T-cell (primary cell): ENCODE measurements around the gene CCDC51. TPM values are rescaled to one million over a fixed set of nuclear protein-coding genes. Genes with fewer than 3 reads are reported as not detected.

Experiments used
- ATAC-seq, 4 experiments: fragments of 200-7000 bp in 3 of 4; fragments of 150-1000 bp in 1 of 4; cut with Tn5 transposase; replicated peaks in 1 of 4; 1 replicate in 3 of 4; 2 replicates in 1 of 4; pipeline ENCODE4 v1.10.0; 2021; ENCODE audit warnings: moderate library complexity in 3 of 4, mild to moderate bottlenecking in 2 of 4, moderate number of reproducible peaks in 1 of 4
- CTCF ChIA-PET, 2 donors: fragments of 300-600 bp; sonication (Branson Sonifier 250); formaldehyde crosslinking; loops; one replicate each; lab custom pipeline; 2022; ENCODE audit warnings: antibody characterized with exemption in 2 of 2; lab: Charles Lee
- POLR2A ChIA-PET, 2 donors: fragments of 300-600 bp; sonication (Branson Sonifier 250); formaldehyde crosslinking; loops; one replicate each; lab custom pipeline; 2022; ENCODE audit warnings: antibody characterized with exemption in 2 of 2; lab: Charles Lee
- DNase-seq, 35 experiments: peaks; one replicate each; pipeline versions ENCODE4 v3.0.0 to v3.0.0-alpha.2; 2013 to 2023
- H3K27ac ChIP-seq: one replicate; pipeline ENCODE4 v1.5.1; 2013; ENCODE audit warnings: low read length
- H3K27me3 ChIP-seq, 2 experiments: replicated peaks in 1 of 2; 1 replicate in 1 of 2; 2 replicates in 1 of 2; pipeline versions ENCODE4 v1.6.1 to v1.7.0; 2013; ENCODE audit warnings: low read length in 1 of 2, mixed read lengths in 1 of 2; ENCODE audit not compliant: control insufficient read depth in 2 of 2, insufficient read depth in 2 of 2; ENCODE audit errors: extremely low read depth in 1 of 2
- H3K36me3 ChIP-seq, 2 donors: 1 replicate in 1 of 2; 2 replicates in 1 of 2; pipeline versions ENCODE4 v1.6.1 to v1.7.0; 2013; ENCODE audit warnings: low read length in 1 of 2; ENCODE audit not compliant: control insufficient read depth in 2 of 2, insufficient read depth in 1 of 2; ENCODE audit errors: extremely low read depth in 1 of 2
- H3K4me1 ChIP-seq, 2 experiments: 1 replicate in 1 of 2; 2 replicates in 1 of 2; pipeline versions ENCODE4 v1.6.1 to v1.7.0; 2013; ENCODE audit warnings: low read length in 2 of 2, mixed read lengths in 1 of 2; ENCODE audit not compliant: insufficient read depth in 2 of 2, control insufficient read depth in 1 of 2; ENCODE audit errors: extremely low read depth in 1 of 2
- H3K4me3 ChIP-seq, 2 donors: 1 replicate in 1 of 2; 2 replicates in 1 of 2; pipeline versions ENCODE4 v1.5.1 to v1.7.0; 2013; ENCODE audit warnings: mild to moderate bottlenecking in 2 of 2, low read length in 1 of 2, moderate library complexity in 1 of 2; ENCODE audit not compliant: control insufficient read depth in 1 of 2; ENCODE audit errors: extremely low read depth in 1 of 2
- H3K9me3 ChIP-seq: 2 replicates; pipeline ENCODE4 v1.7.0; 2013
- H3K27ac Mint-ChIP-seq, 2 donors: one replicate each; pipeline ENCODE4 v1.8.0; 2020 to 2021; ENCODE audit warnings: mild to moderate bottlenecking in 2 of 2, mixed read lengths in 2 of 2
- H3K27me3 Mint-ChIP-seq, 2 donors: one replicate each; pipeline ENCODE4 v1.8.0; 2021 to 2022; ENCODE audit warnings: mixed read lengths in 2 of 2
- H3K36me3 Mint-ChIP-seq: one replicate; pipeline ENCODE4 v1.8.0; 2021; ENCODE audit warnings: mixed read lengths
- H3K4me1 Mint-ChIP-seq, 3 donors: one replicate each; pipeline ENCODE4 v1.8.0; 2020 to 2022; ENCODE audit warnings: mixed read lengths in 3 of 3, mild to moderate bottlenecking in 1 of 3
- H3K4me3 Mint-ChIP-seq, 3 donors: one replicate each; pipeline ENCODE4 v1.8.0; 2020 to 2022; ENCODE audit warnings: mild to moderate bottlenecking in 3 of 3, mixed read lengths in 3 of 3, moderate library complexity in 3 of 3
- H3K9me3 Mint-ChIP-seq, 3 donors: one replicate each; pipeline ENCODE4 v1.8.0; 2020 to 2022; ENCODE audit warnings: mixed read lengths in 3 of 3
- WGBS: methylation state at CpG from one replicate; pipeline ENCODE4 v1.1.5; 2013; ENCODE audit warnings: missing lambda C conversion rate; ENCODE audit not compliant: insufficient coverage; 5-methylcytosine and 5-hydroxymethylcytosine counted together
- total RNA-seq, 35 experiments: library from RNA in 6 of 35; stranded (reverse) in 6 of 35; fragments of 120-200 nt in 1 of 35; gene quantifications; one replicate each; pipeline versions ENCODE4 v1.2.1 to v1.2.4 and lab custom pipeline; 2013 to 2026

Gene CCDC51
- total RNA-seq, 5 donors from 2014 or later (not counting 1 experiment from before 2014, with no cell fraction given) = 5.0 to 7.9 (median 6.4) TPM

DNA sequence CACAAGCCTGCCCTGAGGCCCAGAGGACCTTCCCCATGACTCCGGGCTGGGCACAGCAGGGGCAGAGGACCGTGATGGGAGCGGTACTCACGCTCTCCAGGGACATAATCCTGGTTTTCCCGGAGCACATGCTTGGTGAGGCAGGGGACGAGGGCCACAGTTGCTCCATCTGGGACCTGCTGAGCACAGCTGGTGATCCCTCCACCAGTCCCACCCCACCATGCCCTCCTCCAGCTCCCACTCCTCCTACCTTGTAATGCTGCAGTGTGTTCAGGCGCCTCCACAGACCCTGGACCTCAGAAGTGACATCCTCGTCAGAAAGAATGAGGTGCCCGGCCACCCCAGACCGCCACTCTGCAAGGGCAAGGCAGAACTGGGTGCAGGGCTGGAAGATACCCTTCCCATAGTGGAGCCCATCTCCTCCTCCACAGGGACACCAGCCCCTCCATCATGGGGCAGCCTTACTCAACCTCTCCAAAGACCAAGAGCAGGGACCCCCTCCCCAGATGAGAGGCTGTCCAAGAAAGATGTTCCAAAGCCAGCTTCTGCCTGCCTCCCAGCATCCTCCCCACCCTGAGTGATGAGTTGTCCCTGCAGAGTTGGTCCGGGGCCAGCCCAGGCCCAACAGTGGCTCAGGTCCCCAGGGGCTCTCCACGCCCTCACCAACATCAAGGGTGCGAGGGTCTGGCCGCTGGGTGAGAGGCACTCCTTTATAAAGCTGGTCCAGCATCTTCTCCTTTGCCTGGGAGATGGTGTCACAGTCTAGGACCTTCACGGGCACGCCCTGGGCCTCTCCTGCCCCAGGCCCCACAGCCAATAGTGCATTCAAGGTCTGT lies 29.5 kb downstream of the CCDC51 start:
- Mint-ChIP-seq H3K4me1 (no peaks in the 10 kb centered on the region), H3K9me3 (no peaks in the 10 kb centered on the region), H3K36me3 (no peaks in the 10 kb centered on the region), H3K27me3 (no peaks in the 10 kb centered on the region), H3K27ac (no peak overlapping the region), H3K4me3 (no peak overlapping the region)
- Histone ChIP-seq H3K4me1 (no peaks in the 10 kb centered on the region), H3K36me3 (no peaks in the 10 kb centered on the region), H3K27me3 (no peaks in the 10 kb centered on the region), H3K4me3 (no peak overlapping the region), H3K27ac (no peak overlapping the region), H3K9me3 (no peaks in the 10 kb centered on the region)
- CTCF ChIA-PET = no interaction called here
- no peak for ATAC-seq
- 85% methylated on average over 15 of the region's 16 CpGs for WGBS
- DNase-seq = peak in 2 of 35 experiments; percentile 1 to 2
- POLR2A ChIA-PET = no interaction called here

DNA sequence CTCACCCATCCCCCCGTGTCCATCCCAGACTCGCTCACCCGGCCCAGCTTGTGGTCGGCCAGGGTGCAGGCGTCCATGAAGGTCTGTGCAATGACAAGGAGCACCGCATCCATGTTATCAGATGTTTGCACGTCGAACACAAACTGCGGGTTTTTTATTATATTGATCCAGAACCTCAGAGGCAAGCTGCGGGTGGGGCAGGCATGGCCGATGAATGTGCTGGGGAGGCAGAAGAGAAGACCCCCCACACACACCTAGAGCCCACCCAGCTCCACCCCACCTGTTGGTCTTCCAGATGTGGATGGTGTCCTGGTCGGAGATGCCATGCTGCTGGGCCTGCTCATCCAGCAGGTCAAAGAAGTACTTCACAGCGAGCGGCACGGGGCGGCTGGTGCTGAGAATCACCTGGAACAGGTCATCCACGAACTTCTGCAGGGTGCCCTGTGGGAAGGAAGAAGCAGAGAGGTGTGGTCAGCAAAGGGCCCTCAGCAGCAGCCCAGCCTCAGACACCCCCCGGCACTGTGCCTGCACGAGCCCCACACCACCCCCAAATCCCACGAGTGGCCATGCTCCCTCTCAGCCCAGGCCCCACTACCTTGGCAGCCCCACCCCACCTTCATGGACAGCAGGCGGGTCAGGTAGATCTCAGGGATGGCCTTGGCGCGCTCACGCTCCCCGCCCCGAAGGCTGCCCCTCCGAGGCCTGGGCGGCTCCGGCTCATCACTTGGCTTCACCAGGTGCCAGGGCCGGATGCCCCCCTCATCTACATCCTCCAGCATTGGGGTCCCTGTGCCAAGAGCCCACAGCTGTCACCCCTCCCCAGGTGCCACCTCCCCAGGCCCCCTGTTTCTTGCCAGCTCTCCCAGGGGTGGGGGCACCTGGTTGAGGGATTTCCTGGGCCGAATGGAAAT lies 30.4 kb downstream of the CCDC51 start:
- POLR2A ChIA-PET = no interaction called here
- Histone ChIP-seq H3K9me3 (no peaks in the 10 kb centered on the region), H3K36me3 (no peaks in the 10 kb centered on the region), H3K27me3 (no peaks in the 10 kb centered on the region), H3K27ac (no peak overlapping the region), H3K4me1 (no peaks in the 10 kb centered on the region), H3K4me3 (no peak overlapping the region)
- DNase-seq (peak in 3 of 35 experiments; percentile 1 to 17 (median 2)), ATAC-seq (no peak)
- H3K4me1 Mint-ChIP-seq = no peaks in the 10 kb centered on the region
- CTCF ChIA-PET = no interaction called here
- no peaks in the 10 kb centered on the region for H3K9me3 Mint-ChIP-seq
- no peaks in the 10 kb centered on the region for H3K36me3 Mint-ChIP-seq
- no peak overlapping the region for H3K27ac Mint-ChIP-seq
- H3K27me3 Mint-ChIP-seq = no peaks in the 10 kb centered on the region
- WGBS = 91% methylated on average over 21 of the region's 31 CpGs
- no peak overlapping the region for H3K4me3 Mint-ChIP-seq

DNA sequence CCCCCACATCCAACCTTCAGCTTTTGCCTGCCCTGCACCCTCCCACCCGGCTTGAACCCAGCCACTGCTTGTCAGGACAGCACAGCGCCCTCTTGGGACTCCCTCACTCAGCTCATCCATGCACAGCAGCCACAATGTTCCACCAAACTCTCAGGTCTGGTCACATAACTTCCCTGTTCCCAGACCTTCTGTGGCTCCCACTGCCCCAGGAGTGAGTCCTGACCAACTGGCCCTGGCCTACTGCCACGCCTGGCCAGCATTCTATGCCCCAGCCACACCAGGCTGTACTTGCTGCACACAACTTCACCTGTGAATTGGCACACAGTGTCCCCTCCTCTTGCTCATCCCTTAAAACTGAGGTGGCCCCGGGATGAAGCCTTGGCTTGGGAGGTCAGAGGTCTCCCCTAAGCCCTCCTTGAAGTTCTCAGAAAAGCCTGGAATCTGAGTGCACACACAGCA lies 31.1 kb downstream of the CCDC51 start:
- Mint-ChIP-seq H3K27ac (no peak overlapping the region), H3K4me3 (no peak overlapping the region), H3K4me1 (no peaks in the 10 kb centered on the region), H3K9me3 (no peaks in the 10 kb centered on the region), H3K27me3 (no peaks in the 10 kb centered on the region), H3K36me3 (no peaks in the 10 kb centered on the region)
- Histone ChIP-seq H3K9me3 (no peaks in the 10 kb centered on the region), H3K27me3 (no peaks in the 10 kb centered on the region), H3K4me3 (no peak overlapping the region), H3K4me1 (no peaks in the 10 kb centered on the region), H3K27ac (no peak overlapping the region), H3K36me3 (no peaks in the 10 kb centered on the region)
- CTCF ChIA-PET = no interaction called here
- no peak for ATAC-seq
- peak in 5 of 35 experiments; percentile 1 to 11 (median 2) for DNase-seq
- POLR2A ChIA-PET = no interaction called here
- WGBS = 66% methylated on average over 4 of the region's 4 CpGs

- H3K27me3 Mint-ChIP-seq = no peaks in the 10 kb centered on the region
- Histone ChIP-seq H3K4me3 (no peak overlapping the region), H3K4me1 (no peaks in the 10 kb centered on the region), H3K27ac (no peak overlapping the region), H3K27me3 (no peaks in the 10 kb centered on the region), H3K9me3 (no peaks in the 10 kb centered on the region), H3K36me3 (no peaks in the 10 kb centered on the region)
- ATAC-seq = no peak
- H3K36me3 Mint-ChIP-seq = no peaks in the 10 kb centered on the region
- no peak overlapping the region for H3K4me3 Mint-ChIP-seq
- H3K4me1 Mint-ChIP-seq = no peaks in the 10 kb centered on the region
- DNase-seq = peak in 4 of 35 experiments; percentile 0 to 7 (median 2)
- H3K27ac Mint-ChIP-seq = no peak overlapping the region
- ChIA-PET CTCF (interaction anchor here (0.6 to 1.0 kb wide), 4 partner anchors 9 to 153 kb away, joined by 3 read pairs; partner anchors contain the start of genes CCDC51 (in 1 of the 2) and TMA7 (in 1 of the 2)), POLR2A (no interaction called here)
- no peaks in the 10 kb centered on the region for H3K9me3 Mint-ChIP-seq
- 82% methylated on average over 6 of the region's 8 CpGs for WGBS
Observed at GRCh38 chr3:48407542-48408099, 32.3 kb downstream of the CCDC51 start.

GRCh38 chr3:48406443-48407431 lies 33.2 kb downstream of the CCDC51 start:
- H3K36me3 Mint-ChIP-seq = no peaks in the 10 kb centered on the region
- 75% methylated on average over 12 of the region's 18 CpGs for WGBS
- H3K4me3 ChIP-seq = no peak overlapping the region
- H3K27me3 ChIP-seq = no peaks in the 10 kb centered on the region
- H3K9me3 Mint-ChIP-seq = no peaks in the 10 kb centered on the region
- ChIA-PET CTCF (interaction anchor here (0.6 to 0.9 kb wide), 3 partner anchors 8 to 152 kb away, joined by 3 read pairs; no protein-coding TSS in a partner anchor), POLR2A (no interaction called here)
- H3K9me3 ChIP-seq = no peaks in the 10 kb centered on the region
- DNase-seq (peak in 4 of 35 experiments; percentile 1 to 19 (median 6)), ATAC-seq (no peak)
- no peaks in the 10 kb centered on the region for H3K4me1 Mint-ChIP-seq
- H3K4me3 Mint-ChIP-seq = no peak overlapping the region
- no peaks in the 10 kb centered on the region for H3K4me1 ChIP-seq
- H3K36me3 ChIP-seq = no peaks in the 10 kb centered on the region
- no peaks in the 10 kb centered on the region for H3K27me3 Mint-ChIP-seq
- no peak overlapping the region for H3K27ac Mint-ChIP-seq
- H3K27ac ChIP-seq = no peak overlapping the region
